Endothelial cell of umbilical vein (primary cell): Measurements from ENCODE around the gene TLR9. TPM values are rescaled to one million over a fixed set of nuclear protein-coding genes. Genes with fewer than 3 reads are reported as not detected.
A peak's percentile ranks its signal among the peaks of the same experiment; 100 is the strongest.
"Not testable (repeated sequence)": the region's sequence is repeated elsewhere in the genome, so short reads cannot be mapped to it uniquely, and the experiment has no call there.

Experiments
- Bru-seq: library from RNA; stranded (reverse); fragments of 400-500 nt; gene quantifications from one replicate; lab custom pipeline; 2021; lab: Mats Ljungman, UMichigan
- BruChase-seq, 2 experiments: library from RNA; stranded (reverse); fragments of 400-500 nt; gene quantifications; one replicate each; lab custom pipeline; 2021; lab: Mats Ljungman, UMichigan
- BruUV-seq: library from RNA; stranded (reverse); fragments of 400-500 nt; replicated peaks from 2 replicates; lab custom pipeline; 2021; lab: Mats Ljungman, UMichigan
- CTCF ChIA-PET: fragments of 300-600, 350-600 bp; sonication (Branson Sonifier 250); formaldehyde crosslinking; loops from one replicate; lab custom pipeline; 2021; ENCODE audit warnings: antibody characterized with exemption, inconsistent platforms; lab: Charles Lee
- POLR2A ChIA-PET: fragments of 300-600, 350-600 bp; sonication (Branson Sonifier 250); formaldehyde crosslinking; loops from one replicate; lab custom pipeline; 2021; ENCODE audit warnings: antibody characterized with exemption, inconsistent platforms; lab: Charles Lee
- DNase-seq: peaks from one replicate; pipeline ENCODE4 v3.0.0-alpha.2; 2011; ENCODE audit warnings: low read depth, low spot score
- FAIRE-seq: peaks from 2 replicates; lab custom pipeline; 2011; peaks lifted over from hg19 to GRCh38; lab: Jason Lieb, UNC
- H2AFZ ChIP-seq: 2 replicates; pipeline ENCODE4 v1.6.0; 2012; ENCODE audit warnings: low read depth, low read length, control low read depth, inconsistent platforms
- H3K27ac ChIP-seq: 2 replicates; pipeline ENCODE4 v1.5.1; 2011; ENCODE audit warnings: low read depth, mild to moderate bottlenecking, control low read depth, low read length, moderate library complexity; ENCODE audit not compliant: insufficient read depth
- H3K27me3 ChIP-seq, 2 experiments: 2 replicates each; pipeline versions ENCODE4 v1.6.0 to v1.6.1; 2011; ENCODE audit warnings: low read length in 2 of 2, mixed read lengths in 1 of 2; ENCODE audit not compliant: control insufficient read depth in 2 of 2, insufficient read depth in 2 of 2
- H3K36me3 ChIP-seq, 2 experiments: 2 replicates in 1 of 2; 3 replicates in 1 of 2; pipeline ENCODE4 v1.5.1; 2011; ENCODE audit warnings: low read length in 2 of 2, mild to moderate bottlenecking in 1 of 2, moderate library complexity in 1 of 2; ENCODE audit not compliant: control insufficient read depth in 2 of 2, insufficient read depth in 2 of 2; ENCODE audit errors: extremely low read depth in 1 of 2
- H3K4me1 ChIP-seq: 3 replicates; pipeline ENCODE4 v1.5.1; 2011; ENCODE audit warnings: mild to moderate bottlenecking, low read length; ENCODE audit not compliant: control insufficient read depth, insufficient read depth; ENCODE audit errors: extremely low read depth
- H3K4me2 ChIP-seq: 2 replicates; pipeline ENCODE4 v1.6.1; 2011; ENCODE audit warnings: low read length, control low read depth, mixed read lengths; ENCODE audit not compliant: insufficient read depth
- H3K4me3 ChIP-seq, 3 experiments: fragments of 200-600 bp in 1 of 3; sonication (generic), shearing (Covaris generic) in 1 of 3; replicated peaks in 1 of 3; 2 replicates each; pipeline ENCODE4 v1.5.1; 2011 to 2016; ENCODE audit warnings: control low read depth in 3 of 3, low read length in 3 of 3, mild to moderate bottlenecking in 2 of 3, inconsistent platforms in 1 of 3, low read depth in 1 of 3, moderate library complexity in 1 of 3; ENCODE audit not compliant: insufficient read depth in 1 of 3
- H3K79me2 ChIP-seq: 2 replicates; pipeline ENCODE4 v1.6.0; 2012; ENCODE audit warnings: low read length, inconsistent platforms; ENCODE audit not compliant: control insufficient read depth, insufficient read depth
- H3K9ac ChIP-seq: replicated peaks from 2 replicates; pipeline ENCODE3; 2011; ENCODE audit warnings: low read length, control low read depth; ENCODE audit not compliant: insufficient read depth; ENCODE audit errors: extremely low read depth
- H3K9me1 ChIP-seq: replicated peaks from 3 replicates; pipeline ENCODE4 v1.6.0; 2011; ENCODE audit warnings: mild to moderate bottlenecking, low read length; ENCODE audit not compliant: control insufficient read depth, insufficient read depth; ENCODE audit errors: extremely low read depth
- H3K9me3 ChIP-seq: replicated peaks from 2 replicates; pipeline ENCODE4 v1.5.1; 2012; ENCODE audit warnings: low read length, inconsistent platforms; ENCODE audit not compliant: control insufficient read depth, insufficient read depth
- H4K20me1 ChIP-seq: replicated peaks from 2 replicates; pipeline ENCODE3; 2011; ENCODE audit warnings: mild to moderate bottlenecking, low read length; ENCODE audit not compliant: control insufficient read depth, insufficient read depth; ENCODE audit errors: extremely low read depth
- EZH2 ChIP-seq: IDR thresholded peaks from 2 replicates; pipeline ENCODE4 v1.6.1; 2012; ENCODE audit warnings: borderline replicate concordance, low read depth, mild to moderate bottlenecking, moderate library complexity, low read length, inconsistent platforms; ENCODE audit not compliant: severe bottlenecking
- FOS ChIP-seq: IDR thresholded peaks from 2 replicates; pipeline ENCODE4 v1.6.1; 2011; ENCODE audit warnings: mild to moderate bottlenecking, low read length, moderate library complexity, borderline replicate concordance; ENCODE audit not compliant: insufficient read depth
- JUN ChIP-seq: IDR thresholded peaks from 2 replicates; pipeline ENCODE4 v1.6.1; 2011; ENCODE audit warnings: borderline replicate concordance, low read depth; ENCODE audit not compliant: insufficient read length, insufficient read depth
- MYC ChIP-seq: IDR thresholded peaks from one replicate; pipeline ENCODE4 v1.6.1; 2011; ENCODE audit warnings: mild to moderate bottlenecking, low read depth, low read length
- POLR2A ChIP-seq: IDR thresholded peaks from 2 replicates; pipeline ENCODE4 v1.6.1; 2012; ENCODE audit warnings: low read depth, mild to moderate bottlenecking, control low read depth, low read length
- POLR2AphosphoS5 ChIP-seq: IDR thresholded peaks from 2 replicates; pipeline ENCODE4 v1.6.1; 2012; ENCODE audit warnings: low read depth, mild to moderate bottlenecking, control low read depth, low read length, moderate library complexity; ENCODE audit not compliant: insufficient read depth
- dilution Hi-C: fragments of 300-500 bp; cut with MboI; formaldehyde crosslinking; loops from one replicate; pipeline ENCODE4 v1.15.0; 2019; ENCODE audit warnings: low sequenced_read_pairs; ENCODE audit not compliant: extremely low pct_ligation_motif_present
- intact Hi-C: fragments of 100-400 bp; cut with micrococcal nuclease; formaldehyde crosslinking; loops from one replicate; pipeline ENCODE4 v1.10.0; 2022
- long read RNA-seq: library from polyadenylated mRNA; stranded (forward); transcript quantifications from one replicate; pipeline ENCODE4 v2.0.0, GENCODE V29; 2021
- polyA minus RNA-seq, 3 experiments: library from RNA; depleted of rRNA, polyadenylated mRNA; stranded (reverse); fragments of >200 nt; gene quantifications; 1 replicate in 1 of 3; 2 replicates in 2 of 3; pipeline ENCODE4 v1.2.3, GENCODE V29; 2011
- polyA plus RNA-seq, 4 experiments: library from polyadenylated mRNA; depleted of rRNA in 3 of 4; stranded (reverse) in 3 of 4; unstranded in 1 of 4; fragments of >200 nt; gene quantifications; 2 replicates each; pipeline versions ENCODE4 v1.2.1 to v1.2.3, GENCODE V29; 2011 to 2012; ENCODE audit warnings: missing spikeins in 1 of 4
- total RNA-seq: library from RNA; stranded (reverse); gene quantifications from 2 replicates; pipeline ENCODE4 v1.2.3, GENCODE V29; 2021
- TF ChIP-seq, protein P1 (sequence below): IDR thresholded peaks from 2 replicates; pipeline ENCODE4 v1.6.1; 2011; ENCODE audit not compliant: insufficient read depth, insufficient read length

TLR9 gene, protein sequence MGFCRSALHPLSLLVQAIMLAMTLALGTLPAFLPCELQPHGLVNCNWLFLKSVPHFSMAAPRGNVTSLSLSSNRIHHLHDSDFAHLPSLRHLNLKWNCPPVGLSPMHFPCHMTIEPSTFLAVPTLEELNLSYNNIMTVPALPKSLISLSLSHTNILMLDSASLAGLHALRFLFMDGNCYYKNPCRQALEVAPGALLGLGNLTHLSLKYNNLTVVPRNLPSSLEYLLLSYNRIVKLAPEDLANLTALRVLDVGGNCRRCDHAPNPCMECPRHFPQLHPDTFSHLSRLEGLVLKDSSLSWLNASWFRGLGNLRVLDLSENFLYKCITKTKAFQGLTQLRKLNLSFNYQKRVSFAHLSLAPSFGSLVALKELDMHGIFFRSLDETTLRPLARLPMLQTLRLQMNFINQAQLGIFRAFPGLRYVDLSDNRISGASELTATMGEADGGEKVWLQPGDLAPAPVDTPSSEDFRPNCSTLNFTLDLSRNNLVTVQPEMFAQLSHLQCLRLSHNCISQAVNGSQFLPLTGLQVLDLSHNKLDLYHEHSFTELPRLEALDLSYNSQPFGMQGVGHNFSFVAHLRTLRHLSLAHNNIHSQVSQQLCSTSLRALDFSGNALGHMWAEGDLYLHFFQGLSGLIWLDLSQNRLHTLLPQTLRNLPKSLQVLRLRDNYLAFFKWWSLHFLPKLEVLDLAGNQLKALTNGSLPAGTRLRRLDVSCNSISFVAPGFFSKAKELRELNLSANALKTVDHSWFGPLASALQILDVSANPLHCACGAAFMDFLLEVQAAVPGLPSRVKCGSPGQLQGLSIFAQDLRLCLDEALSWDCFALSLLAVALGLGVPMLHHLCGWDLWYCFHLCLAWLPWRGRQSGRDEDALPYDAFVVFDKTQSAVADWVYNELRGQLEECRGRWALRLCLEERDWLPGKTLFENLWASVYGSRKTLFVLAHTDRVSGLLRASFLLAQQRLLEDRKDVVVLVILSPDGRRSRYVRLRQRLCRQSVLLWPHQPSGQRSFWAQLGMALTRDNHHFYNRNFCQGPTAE
- 0.07 TPM in 1 of 2 replicates, not detected in the other for total RNA-seq
- polyA plus RNA-seq = 0.11 TPM in 1 of 2 replicates, not detected in the other
- polyA plus RNA-seq (2011; cell fraction: cytosol; rRNA removed) = 0.03 TPM in 1 of 2 replicates, not detected in the other
- 0.17 and 0.18 TPM in 2 replicates for polyA plus RNA-seq (2011; cell fraction: nucleus; rRNA removed)
- polyA plus RNA-seq (2012) = not detected in 2 replicates
- polyA minus RNA-seq = not detected in 2 replicates
- polyA minus RNA-seq (2011; cell fraction: cytosol; rRNA and poly(A)+ RNA removed) = not detected
- polyA minus RNA-seq (2011; cell fraction: nucleus; rRNA and poly(A)+ RNA removed) = not detected in 2 replicates
- Bru-seq, nascent RNA = not detected
- percentile 36 among the genes with signal in this experiment for BruChase-seq, experiment 1, labeled RNA remaining after a 6-hour chase
- BruChase-seq, experiment 2, labeled RNA remaining after a 2-hour chase = not detected
- long read RNA-seq = 0 reads

- Histone ChIP-seq H3K79me2 (no peaks in the 10 kb centered on the region), H3K4me2 (no peak within 1 kb of the TSS), H3K4me1 (no peaks in the 10 kb centered on the region), H3K27ac (no peak within 1 kb of the TSS), H4K20me1 (no peaks in the 10 kb centered on the region), H3K9ac (no peak within 1 kb of the TSS), H2AFZ (no peak within 1 kb of the TSS), H3K27me3 (no peaks in the 10 kb centered on the region), H3K36me3 (peaks cover 8 to 19% of the 10 kb centered on the region in 2 experiments), H3K9me1 (no peaks in the 10 kb centered on the region), H3K9me3 (no peaks in the 10 kb centered on the region), H3K4me3 (no peak within 1 kb of the TSS)
- ChIA-PET POLR2A (no interaction called here), CTCF (interaction anchor here (1.1 to 9.7 kb wide), 3 partner anchors 12 to 114 kb away, joined by 3 to 133 read pairs (median 104); partner anchors contain the start of genes GLYCTK and TWF2)
- intact Hi-C loops (no loop called here), dilution Hi-C loops (no loop called here)
- DNase-seq (no peak), FAIRE-seq (no peak)
- BruUV-seq = no TSS peak
- TF ChIP-seq POLR2AphosphoS5 (no peak), MYC (no peak), EZH2 (no peak), JUN (no peak), POLR2A (no peak), FOS (no peak)
- TF ChIP-seq, protein P1, sequence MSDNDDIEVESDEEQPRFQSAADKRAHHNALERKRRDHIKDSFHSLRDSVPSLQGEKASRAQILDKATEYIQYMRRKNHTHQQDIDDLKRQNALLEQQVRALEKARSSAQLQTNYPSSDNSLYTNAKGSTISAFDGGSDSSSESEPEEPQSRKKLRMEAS = no peak
Observed at GRCh38 chr3:52225452-52226228, at the start of gene TLR9. TSS of gene TLR9 (minus strand) at chr3:52225645. CDS start at chr3:52225529, 116 bp downstream.

DNA sequence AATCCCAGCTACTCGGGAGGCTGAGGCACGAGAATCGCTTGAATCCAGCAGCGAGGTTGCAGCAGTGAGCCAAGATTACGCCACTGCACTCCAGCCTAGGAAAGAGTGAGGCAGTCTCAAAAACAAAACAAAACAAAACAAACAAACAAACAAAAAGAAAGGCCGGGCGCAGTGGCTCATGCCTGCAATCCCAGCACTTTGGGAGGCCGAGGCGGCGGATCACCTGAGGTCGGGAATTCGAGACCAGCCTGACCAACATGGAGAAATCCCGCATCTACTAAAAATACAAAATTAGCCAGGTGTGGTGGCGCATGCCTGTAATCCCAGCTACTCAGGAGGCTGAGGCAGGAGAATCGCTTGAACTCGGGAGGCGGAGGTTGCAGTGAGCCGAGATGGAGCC lies 49.3 kb upstream of the TLR9 start:
- H2AFZ ChIP-seq, BruUV-seq, dilution Hi-C loops, H3K36me3 ChIP-seq, DNase-seq, H3K4me2 ChIP-seq, CTCF ChIA-PET, H3K27me3 ChIP-seq, H3K9me1 ChIP-seq, H3K9ac ChIP-seq, H4K20me1 ChIP-seq, H3K4me3 ChIP-seq, POLR2A ChIA-PET, H3K27ac ChIP-seq, FAIRE-seq, H3K9me3 ChIP-seq: not testable (repeated sequence)
- H3K4me1 ChIP-seq = peaks cover 54% of the 10 kb centered on the region
- intact Hi-C loops = loop anchor here (5.0 kb wide), 1 partner anchor 122 kb away; the partner anchor contains the start of gene POC1A
- H3K79me2 ChIP-seq = peaks cover 79% of the 10 kb centered on the region
